ENCODE results near the gene SPATA25.
"Not testable (repeated sequence)": the region's sequence is repeated elsewhere in the genome, so short reads cannot be mapped to it uniquely, and the experiment has no call there.

The SPATA25 gene

GRCh38 chr20:45892049-45892825 is 4.8 kb upstream of the SPATA25 start:
- no peak for DNase-seq

DNA sequence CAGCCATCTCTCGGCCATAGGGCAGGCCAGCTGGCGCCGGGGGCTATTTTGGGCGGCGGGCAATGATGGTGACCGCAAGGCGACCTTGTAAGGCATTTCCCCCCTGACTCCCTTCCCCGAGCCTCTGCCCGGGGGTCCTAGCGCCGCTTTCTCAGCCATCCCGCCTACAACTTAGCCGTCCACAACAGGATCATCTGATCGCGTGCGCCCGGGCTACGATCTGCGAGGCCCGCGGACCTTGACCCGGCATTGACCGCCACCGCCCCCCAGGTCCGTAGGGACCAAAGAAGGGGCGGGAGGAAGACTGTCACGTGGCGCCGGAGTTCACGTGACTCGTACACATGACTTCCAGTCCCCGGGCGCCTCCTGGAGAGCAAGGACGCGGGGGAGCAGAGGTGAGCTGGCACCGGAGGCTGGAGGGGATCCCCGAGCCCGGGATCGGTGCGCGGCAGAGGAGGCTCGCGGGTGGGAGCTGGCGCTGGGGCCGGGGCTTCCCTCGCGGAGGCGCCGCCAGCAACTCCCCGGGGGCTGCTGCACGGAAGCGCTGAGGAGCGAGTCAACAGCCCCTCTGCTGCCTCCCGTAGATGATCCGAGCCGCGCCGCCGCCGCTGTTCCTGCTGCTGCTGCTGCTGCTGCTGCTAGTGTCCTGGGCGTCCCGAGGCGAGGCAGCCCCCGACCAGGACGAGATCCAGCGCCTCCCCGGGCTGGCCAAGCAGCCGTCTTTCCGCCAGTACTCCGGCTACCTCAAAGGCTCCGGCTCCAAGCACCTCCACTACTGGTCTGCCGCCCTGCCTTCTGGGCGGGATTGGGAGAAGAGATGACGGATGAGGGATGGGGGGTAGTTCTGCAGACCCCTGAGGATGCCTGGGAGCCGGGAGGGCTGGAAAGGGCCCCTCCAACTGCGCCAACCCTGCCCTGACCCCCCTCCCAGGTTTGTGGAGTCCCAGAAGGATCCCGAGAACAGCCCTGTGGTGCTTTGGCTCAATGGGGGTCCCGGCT is 3.9 kb upstream of the SPATA25 start, which contains the start of the genes CTSA and NEURL2:
TSS of gene CTSA (plus strand) at position 351 of the 999 bp plus-strand sequence. CDS start at position 585, 234 bp downstream.
TSS of gene NEURL2 (minus strand) at position 224 of the 999 bp plus-strand sequence. CDS start at position 7, 217 bp downstream.
- peak; percentile 97 for DNase-seq

DNA sequence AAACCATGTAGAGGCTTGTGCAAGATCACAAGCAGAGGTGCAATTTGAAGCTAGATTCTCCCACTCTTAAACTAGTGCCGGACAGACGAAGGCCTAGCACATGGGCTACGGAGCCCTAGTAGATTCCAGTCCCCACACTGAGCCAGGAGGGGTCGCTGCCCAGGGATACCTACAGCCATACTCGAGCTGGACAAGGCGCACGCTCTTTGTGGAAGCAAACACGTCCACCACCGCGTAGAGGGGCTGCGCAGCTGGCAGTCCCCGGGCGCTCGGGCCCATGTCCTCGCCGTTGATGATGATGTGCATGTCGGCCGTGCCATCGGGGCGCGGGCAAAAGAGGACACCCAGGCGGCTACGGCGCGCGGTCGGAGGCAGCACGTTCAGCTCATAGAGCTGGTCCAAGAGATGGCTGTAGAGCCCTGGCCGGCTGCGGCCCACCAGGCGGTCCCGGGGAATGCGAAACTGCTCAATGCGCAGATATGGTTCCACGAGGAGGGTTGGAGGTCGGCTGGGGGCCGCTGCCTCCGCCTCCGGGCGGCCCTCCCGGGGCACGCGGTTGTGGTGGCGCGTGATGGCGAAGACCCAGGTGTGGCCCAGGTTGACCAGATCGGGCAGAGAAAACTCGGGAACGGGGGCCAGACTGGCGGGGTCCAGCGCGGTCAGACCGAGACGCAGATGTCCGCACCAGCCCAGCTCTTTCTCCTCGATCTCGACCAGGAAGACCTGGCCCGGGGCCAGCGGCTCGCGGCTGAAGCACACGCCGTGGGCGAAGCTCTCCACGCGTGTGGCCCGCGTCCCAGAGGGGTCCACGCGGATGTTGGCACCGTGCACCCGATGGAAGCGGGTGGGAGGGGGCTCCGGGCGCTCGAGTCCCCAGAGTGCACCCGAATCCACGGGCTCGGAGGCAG is 2.9 kb upstream of the SPATA25 start:
- DNase-seq: peak; percentile 95

DNA sequence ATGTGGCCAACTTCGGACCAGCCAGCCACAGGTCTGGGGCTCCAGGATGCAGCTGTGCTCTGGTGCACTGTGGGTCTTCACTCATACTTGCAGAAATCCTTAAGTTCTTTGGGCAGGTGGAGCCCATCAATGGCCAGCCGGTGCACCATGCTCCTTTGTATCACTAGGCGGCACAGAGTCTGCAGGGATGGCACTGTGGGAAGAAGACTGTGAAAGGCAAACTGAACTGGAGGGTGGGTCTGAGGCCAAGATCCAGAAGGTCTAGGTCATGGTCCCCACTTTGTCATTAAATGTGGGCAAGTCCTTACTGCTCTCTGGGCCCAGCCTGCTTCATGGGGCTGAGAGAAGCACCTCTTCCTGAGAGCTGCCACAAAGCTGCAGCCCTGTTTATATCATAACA is 1.3 kb upstream of the SPATA25 start:
- no peak for DNase-seq

DNA sequence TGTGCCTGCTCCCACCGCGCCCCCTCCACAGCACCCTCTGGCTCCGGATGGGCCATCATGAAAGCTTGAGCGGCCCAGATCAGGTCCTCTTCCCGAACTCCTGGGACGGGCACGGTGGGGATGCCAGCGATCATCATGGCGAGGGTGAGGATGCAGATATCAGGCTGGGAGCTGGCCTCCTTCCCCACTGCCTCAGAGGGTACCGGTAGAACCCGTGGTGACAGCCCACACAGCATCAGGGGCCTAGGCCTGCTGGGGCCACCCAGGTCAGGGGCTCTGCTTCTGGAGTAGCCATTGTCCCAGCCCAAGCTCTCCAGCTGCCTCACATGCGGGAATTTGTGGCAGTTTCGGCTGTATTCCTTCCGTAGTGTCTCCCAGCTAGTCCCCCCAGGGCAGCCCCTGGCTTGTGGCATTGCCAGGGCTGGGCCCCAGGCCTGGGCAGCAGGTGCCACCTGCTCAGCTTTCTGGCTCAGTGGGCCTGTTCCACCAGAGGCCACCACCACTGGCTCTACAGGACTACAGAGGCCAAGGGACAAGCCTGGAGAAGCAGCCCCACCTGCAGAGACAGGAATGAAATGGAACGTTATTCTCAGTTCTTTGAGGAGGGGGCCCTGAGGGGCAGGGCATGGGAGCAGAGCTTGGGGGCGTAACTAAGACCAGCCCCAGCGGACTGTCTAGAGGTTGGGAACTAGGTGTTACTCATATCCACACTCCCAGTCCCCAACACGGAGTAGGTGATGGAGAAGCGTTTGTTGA is 654 bp downstream of the SPATA25 start:
- DNase-seq: no peak

- DNase-seq: no peak
Measured at GRCh38 chr20:45883100-45883469, 4.3 kb downstream of the SPATA25 start.

- no peak for DNase-seq
Measured at GRCh38 chr20:45882469-45883099, 4.8 kb downstream of the SPATA25 start.

DNA sequence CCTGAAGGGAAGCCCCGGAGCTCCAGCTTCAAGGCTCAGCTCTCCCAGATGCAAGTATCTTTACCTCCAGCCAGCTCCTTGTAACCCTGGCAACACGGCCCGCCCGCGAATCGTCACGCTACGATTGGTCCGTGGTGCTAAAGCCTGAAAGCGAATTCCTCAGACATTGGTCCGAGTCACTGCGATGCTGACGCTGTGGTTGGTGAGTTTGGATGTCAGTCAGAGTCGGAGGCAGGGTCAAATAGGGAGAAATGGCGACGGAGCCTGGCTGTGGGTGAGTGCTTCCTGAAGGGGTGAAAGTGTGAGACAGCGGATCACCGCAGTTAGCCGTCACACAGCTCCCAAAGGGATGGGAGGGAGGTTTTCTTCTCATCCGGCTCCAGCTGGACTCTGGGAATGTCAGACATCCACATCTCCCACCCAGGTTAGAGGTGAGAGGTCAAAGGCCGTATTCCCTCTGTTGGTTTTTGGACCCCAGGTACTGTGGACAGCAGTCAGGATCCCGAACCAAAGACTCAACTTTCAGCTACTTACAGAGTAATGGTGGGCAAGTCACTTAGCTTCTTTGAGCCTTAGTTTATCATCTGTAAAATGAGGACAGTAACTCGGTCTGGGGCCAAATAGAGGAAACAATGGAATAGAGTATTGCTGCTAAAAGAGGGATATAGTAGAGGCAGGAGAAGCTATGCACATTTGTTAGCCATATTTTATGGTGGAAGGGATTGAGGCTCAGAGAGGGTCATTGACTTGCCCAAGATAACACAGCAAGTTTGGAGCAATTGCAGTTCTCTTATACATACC is 6.2 kb downstream of the SPATA25 start, which contains the start of gene ZSWIM1:
TSS of gene ZSWIM1 (plus strand) at position 240 of the 801 bp plus-strand sequence. CDS start 1,366 bp downstream, outside the sequence.
- DNase-seq: peak; percentile 100

DNA sequence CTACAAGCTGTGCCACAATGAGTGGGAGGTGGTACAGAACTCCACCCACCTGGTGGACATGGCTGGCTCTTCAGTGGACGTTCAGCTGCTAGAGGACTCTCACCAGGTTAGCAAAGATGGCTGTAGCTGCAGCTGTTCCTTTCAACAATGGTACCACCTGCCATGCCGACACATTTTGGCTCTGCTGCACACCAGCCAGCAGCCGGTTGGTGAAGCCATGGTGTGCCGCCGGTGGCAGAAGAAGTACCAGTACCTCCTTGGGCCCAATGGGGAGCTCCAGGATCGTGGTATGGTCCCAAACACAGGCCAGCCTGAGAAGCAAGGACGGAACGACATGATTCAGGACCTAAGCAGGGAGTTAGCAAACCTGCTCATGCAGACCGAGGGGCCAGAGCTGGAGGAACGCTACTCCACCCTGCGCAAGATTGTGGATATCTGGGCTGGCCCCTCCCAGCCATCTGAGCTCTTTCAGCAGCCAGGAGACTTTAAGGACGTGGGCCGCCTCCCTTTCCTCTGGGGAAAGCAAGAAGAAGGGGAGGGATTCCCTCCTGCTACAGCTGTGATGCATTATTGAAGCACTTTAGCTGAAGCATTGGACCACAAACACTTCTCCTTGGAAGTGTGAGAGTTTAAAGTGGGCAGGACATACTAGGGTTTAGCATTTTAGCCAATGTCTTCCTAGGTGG is 9.2 kb downstream of the SPATA25 start:
- peak; percentile 35 for DNase-seq

DNA sequence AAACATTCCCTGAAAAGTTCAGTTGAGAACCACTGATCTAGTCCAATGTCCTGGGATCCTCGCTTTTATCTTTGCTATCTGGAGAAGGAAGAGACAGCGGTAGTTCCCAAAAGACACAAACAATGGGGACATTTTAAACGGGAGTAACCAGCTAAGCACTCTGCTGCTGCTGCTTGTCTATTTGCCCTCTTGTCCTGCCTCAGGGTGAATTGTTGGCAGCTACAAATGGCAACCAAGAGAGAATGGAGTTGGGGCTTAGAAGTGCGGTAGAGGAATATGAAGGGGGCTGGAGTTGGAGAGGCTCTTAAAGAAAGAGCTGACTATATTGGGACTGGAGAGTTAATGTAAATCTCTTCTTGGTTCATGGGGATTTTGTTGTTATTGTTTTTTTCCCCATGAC is 12.8 kb downstream of the SPATA25 start:
- no peak for DNase-seq

GRCh38 chr20:45874104-45874481 is 13.3 kb downstream of the SPATA25 start:
- not testable (repeated sequence) for DNase-seq

- DNase-seq: no peak
Measured at GRCh38 chr20:45873409-45874103, 13.9 kb downstream of the SPATA25 start.

- no peak for DNase-seq
Measured at GRCh38 chr20:45872626-45873025, 14.8 kb downstream of the SPATA25 start.

DNA sequence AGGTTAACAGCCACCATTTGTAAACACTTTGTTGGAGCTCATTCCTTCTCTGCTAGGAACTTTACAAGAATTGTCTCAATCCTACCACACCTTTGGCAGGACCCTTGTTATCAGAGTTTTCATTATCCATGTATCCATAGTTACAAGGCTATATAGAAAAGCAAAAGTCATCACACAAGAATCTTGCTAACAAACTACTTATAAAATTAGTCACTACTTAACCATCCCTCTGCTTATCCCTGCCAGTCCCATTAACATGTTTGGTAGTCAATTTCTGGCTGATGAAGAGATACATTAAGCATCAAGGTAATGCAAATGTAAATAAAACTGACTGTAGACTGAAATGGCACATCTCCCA is 19.6 kb downstream of the SPATA25 start:
- no peak for DNase-seq

- no peak for DNase-seq
Measured at GRCh38 chr20:45867136-45867818, 20.1 kb downstream of the SPATA25 start.

GRCh38 chr20:45866454-45866853 is 21.0 kb downstream of the SPATA25 start:
- no peak for DNase-seq

DNA sequence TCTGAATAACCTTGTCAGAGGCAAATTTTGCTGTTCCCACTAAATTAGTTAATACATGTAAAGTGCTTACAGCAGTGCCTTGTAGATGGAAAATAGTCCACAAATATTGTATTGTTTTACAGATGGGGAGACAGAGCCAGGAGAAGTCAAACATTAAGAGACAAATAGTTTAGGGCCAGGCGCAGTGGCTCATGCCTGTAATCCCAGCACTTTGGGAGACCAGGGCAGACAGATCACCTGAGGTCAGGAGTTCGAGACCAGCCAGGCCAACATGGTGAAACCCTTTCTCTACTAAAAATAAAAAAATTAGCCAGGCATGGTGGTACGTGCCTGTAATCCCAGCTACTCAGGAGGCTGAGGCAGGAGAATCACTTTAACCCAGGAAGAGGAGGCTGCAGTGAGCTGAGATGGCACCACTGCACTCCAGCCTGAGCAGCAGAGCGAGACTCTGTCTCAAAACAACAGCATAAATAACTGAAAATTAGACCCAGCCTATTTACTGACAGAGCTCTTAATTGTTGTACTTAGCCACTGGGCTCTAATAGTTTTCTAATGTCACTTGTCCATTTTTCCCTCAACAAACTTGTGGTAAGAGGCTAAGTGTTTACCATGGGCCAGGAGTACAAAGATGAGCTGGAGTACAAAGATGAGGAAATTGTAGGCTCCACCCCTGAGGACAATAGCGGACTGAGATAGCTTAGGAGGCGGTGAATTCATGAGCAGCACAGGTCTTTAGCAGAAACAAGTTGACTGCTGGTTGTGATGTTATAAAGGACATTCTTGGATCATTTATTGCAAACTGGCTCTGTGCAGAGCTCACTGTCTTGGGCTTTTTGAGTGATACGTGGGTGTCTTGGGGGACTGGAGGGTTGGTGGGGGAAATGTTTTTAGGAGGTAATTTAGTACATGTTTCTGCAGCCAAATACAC is 23.6 kb downstream of the SPATA25 start:
- no peak for DNase-seq

All from eye (tissue), 1 donor.